ENCODE results near the gene GPR183. TPM values are rescaled to one million over a fixed set of nuclear protein-coding genes. Genes with fewer than 3 reads are reported as not detected.

Gene GPR183
- polyA plus RNA-seq, 4 donors, result 2.4 to 5.7 (median 5.5) TPM; not detected in 1

DNA sequence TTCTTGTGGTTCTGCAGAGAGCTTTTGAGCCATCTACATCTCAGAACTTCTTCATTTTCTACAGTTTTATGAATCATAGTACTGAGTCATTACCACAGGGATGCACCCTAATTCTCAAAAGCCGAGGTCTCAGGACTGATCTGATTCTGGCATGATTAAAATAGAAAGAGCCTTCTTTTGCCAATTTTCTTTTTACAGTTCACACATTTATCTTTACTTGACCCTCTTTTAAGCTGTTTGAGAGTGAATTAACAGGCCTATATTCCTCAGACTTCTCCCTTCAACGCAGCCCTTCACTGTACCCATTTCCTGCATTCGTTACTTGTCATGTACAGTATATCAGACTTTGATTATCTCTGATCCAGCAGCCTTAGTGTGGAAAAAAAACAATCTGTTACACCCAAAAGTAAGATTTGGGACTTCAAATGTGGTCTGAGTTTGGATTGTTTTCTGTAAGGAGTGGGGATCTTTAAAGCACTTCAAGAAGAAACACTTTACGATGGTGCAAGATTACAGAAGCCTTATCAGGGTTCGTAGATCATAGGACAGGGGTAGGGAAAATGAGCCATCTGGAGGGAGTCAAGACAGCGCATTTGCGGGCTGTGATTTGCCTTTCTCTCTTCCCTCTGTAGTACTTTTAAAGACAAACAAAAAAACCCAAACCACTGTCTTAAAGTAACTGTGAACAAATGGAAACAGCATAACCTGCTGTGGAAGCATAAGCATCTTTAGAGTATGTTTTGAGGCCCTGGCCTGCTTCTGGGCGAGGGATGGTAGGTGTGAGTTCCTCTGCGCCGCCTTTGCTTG lies 15.3 kb upstream of the GPR183 start:
- Histone ChIP-seq H3K27me3 (ENCODE audit: control insufficient read depth in 3 of 3, insufficient read depth in 3 of 3, low read length in 3 of 3) (no peaks in the 10 kb centered on the region), H3K4me1 (ENCODE audit: control insufficient read depth in 3 of 3, insufficient read depth in 2 of 3, low read depth in 1 of 3, low read length in 2 of 3) (no peaks in the 10 kb centered on the region), H3K4me3 (ENCODE audit: low read depth in 1 of 3, low read length in 3 of 3) (no peak overlapping the region), H3K36me3 (ENCODE audit: control insufficient read depth in 3 of 3, insufficient read depth in 2 of 3, low read depth in 1 of 3, low read length in 3 of 3) (peaks cover 0 to 18% (median 14%) of the 10 kb centered on the region in 3 donors), H3K9me3 (ENCODE audit: control insufficient read depth in 2 of 2, insufficient read depth in 1 of 2, low read depth in 1 of 2, low read length in 1 of 2) (no peaks in the 10 kb centered on the region), H3K27ac (ENCODE audit: low read depth in 1 of 3, low read length in 2 of 3) (peak overlapping the region in 1 of 3 donors; percentile 78)
- 64 to 77% (median 69%) methylated on average over 10 of the region's 10 CpGs for WGBS, 3 donors
- no peak for FAIRE-seq
- DNase-seq, result no peak

DNA sequence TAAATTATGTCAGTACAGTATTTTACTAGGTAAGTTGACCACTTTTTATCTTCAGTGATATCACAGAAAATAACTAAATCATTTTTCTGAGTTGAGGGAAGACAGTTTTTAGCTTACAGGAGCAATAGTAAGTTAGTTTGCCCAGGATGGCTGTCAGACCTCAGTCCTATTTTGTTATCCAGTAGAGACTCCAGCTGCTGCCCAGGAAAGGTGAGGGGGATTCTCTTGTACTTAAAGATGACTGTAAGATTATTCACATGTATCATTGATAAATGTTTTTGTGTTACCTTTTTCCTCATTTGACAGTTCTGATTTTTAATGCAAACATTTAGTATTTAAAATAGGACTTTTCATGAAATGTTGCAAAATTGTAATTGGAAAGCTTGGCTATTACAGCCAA lies 14.5 kb upstream of the GPR183 start:
- Histone ChIP-seq H3K27ac (ENCODE audit: low read depth in 1 of 3, low read length in 2 of 3) (peak overlapping the region in 1 of 3 donors; percentile 61), H3K9me3 (ENCODE audit: control insufficient read depth in 2 of 2, insufficient read depth in 1 of 2, low read depth in 1 of 2, low read length in 1 of 2) (no peaks in the 10 kb centered on the region), H3K36me3 (ENCODE audit: control insufficient read depth in 3 of 3, insufficient read depth in 2 of 3, low read depth in 1 of 3, low read length in 3 of 3) (peaks cover 0 to 18% (median 15%) of the 10 kb centered on the region in 3 donors), H3K4me3 (ENCODE audit: low read depth in 1 of 3, low read length in 3 of 3) (no peak overlapping the region), H3K4me1 (ENCODE audit: control insufficient read depth in 3 of 3, insufficient read depth in 2 of 3, low read depth in 1 of 3, low read length in 2 of 3) (no peaks in the 10 kb centered on the region), H3K27me3 (ENCODE audit: control insufficient read depth in 3 of 3, insufficient read depth in 3 of 3, low read length in 3 of 3) (no peaks in the 10 kb centered on the region)
- FAIRE-seq (no peak), DNase-seq (no peak)

DNA sequence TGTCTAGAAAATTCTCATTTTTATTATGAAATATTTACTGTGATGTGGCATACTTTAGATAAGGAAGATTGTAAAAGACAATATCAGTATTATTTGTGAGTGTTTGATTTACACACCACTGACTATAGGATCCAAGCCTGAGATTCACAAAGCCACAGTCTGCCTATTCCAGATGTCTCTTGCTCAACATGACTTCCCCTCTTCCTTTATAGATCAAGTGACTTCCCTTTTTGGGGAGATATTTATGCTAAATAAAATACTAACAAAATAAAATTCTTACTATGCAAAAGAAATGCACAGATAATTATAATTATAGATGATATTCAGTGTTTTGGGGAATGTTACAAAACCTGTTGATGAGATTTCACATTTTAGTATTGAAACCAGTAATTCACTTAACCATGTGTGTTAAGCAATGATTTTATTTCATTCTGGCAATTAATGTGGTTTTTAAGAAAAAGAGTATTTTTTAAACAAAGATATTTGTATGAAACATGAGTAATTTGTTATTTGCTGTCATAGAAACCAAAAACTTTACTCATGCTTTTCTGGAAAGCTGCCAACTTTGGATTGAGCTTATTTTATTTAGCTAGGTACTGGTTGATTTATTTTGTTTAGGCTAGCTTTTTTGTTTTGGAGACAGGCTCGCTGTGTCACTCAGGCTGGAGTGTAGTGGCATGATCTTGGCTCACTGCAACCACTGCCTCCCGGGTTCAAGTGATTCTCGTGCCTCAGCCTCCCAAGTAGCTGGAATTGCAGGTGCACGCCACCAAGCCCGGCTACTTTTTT lies 13.7 kb upstream of the GPR183 start:
- 72 to 90% (median 83%) methylated on average over 5 of the region's 5 CpGs for WGBS, 3 donors
- peaks cover 0 to 21% (median 15%) of the 10 kb centered on the region in 3 donors for H3K36me3 ChIP-seq (ENCODE audit: control insufficient read depth in 3 of 3, insufficient read depth in 2 of 3, low read depth in 1 of 3, low read length in 3 of 3)
- H3K4me1 ChIP-seq (ENCODE audit: control insufficient read depth in 3 of 3, insufficient read depth in 2 of 3, low read depth in 1 of 3, low read length in 2 of 3), result no peaks in the 10 kb centered on the region
- H3K9me3 ChIP-seq (ENCODE audit: control insufficient read depth in 2 of 2, insufficient read depth in 1 of 2, low read depth in 1 of 2, low read length in 1 of 2), result no peaks in the 10 kb centered on the region
- peak overlapping the region in 1 of 3 donors; percentile 20 for H3K27ac ChIP-seq (ENCODE audit: low read depth in 1 of 3, low read length in 2 of 3)
- peak; percentile 44 for FAIRE-seq
- no peaks in the 10 kb centered on the region for H3K27me3 ChIP-seq (ENCODE audit: control insufficient read depth in 3 of 3, insufficient read depth in 3 of 3, low read length in 3 of 3)
- DNase-seq, result no peak
- H3K4me3 ChIP-seq (ENCODE audit: low read depth in 1 of 3, low read length in 3 of 3), result no peak overlapping the region

DNA sequence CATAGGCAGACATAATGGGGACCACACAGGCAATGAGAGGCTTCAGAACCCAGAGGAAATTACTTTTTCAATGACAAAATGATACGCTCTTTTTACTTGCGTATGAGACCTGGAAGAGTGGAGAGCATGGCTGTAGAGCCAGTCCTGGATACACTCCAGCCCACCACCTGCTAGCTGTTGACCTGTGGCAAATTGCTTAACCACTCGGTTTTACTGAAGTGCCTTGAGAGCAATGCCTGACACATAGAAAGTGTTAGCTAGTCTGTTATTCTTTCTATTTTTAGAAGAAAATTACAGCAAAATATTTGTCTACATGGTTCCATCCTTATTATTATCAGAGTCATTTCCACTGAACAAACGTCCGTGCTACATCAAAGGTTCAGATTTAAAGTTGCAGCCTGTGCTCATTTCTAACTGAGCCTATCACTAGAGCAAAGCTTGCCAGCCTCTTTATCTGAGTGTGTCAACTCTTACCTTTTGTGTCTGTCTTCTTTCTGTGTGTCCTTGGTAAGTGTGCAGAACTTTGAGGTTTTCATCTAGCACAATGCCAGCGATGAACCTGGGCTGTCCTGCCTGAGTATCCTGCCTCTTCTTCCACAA lies 9.6 kb upstream of the GPR183 start:
- Histone ChIP-seq H3K4me3 (ENCODE audit: low read depth in 1 of 3, low read length in 3 of 3) (no peak overlapping the region), H3K27ac (ENCODE audit: low read depth in 1 of 3, low read length in 2 of 3) (peak overlapping the region in 1 of 3 donors; percentile 17), H3K36me3 (ENCODE audit: control insufficient read depth in 3 of 3, insufficient read depth in 2 of 3, low read depth in 1 of 3, low read length in 3 of 3) (peaks cover 0 to 31% (median 8%) of the 10 kb centered on the region in 3 donors), H3K4me1 (ENCODE audit: control insufficient read depth in 3 of 3, insufficient read depth in 2 of 3, low read depth in 1 of 3, low read length in 2 of 3) (peaks cover 0 to 2% (median 0%) of the 10 kb centered on the region in 3 donors), H3K9me3 (ENCODE audit: control insufficient read depth in 2 of 2, insufficient read depth in 1 of 2, low read depth in 1 of 2, low read length in 1 of 2) (no peaks in the 10 kb centered on the region), H3K27me3 (ENCODE audit: control insufficient read depth in 3 of 3, insufficient read depth in 3 of 3, low read length in 3 of 3) (no peaks in the 10 kb centered on the region)
- no peak for DNase-seq
- FAIRE-seq, result no peak
- 69 to 85% (median 82%) methylated on average over 6 of the region's 6 CpGs for whole genome bisulfite sequencing, 3 donors

DNA sequence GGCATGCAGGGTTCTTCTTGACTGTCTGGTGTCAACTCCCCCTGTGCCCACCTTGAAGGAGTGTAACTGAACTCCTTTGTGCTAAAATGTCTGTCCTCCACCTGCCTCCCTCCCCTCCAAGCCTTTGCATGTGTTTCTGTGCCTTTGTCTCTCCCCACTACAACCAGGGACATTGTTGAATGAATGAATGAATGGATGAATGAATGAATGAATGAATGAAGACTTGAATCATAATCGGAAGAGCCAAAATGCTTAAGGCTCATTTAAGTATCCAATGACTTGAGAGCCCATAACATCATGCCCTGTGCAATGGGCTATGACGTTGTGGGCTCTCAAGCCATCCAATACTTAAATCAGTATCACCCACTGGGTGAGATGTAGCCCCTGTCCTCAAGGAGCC lies 9.0 kb upstream of the GPR183 start:
- Histone ChIP-seq H3K27ac (ENCODE audit: low read depth in 1 of 3, low read length in 2 of 3) (peak overlapping the region in 1 of 3 donors; percentile 17), H3K9me3 (ENCODE audit: control insufficient read depth in 2 of 2, insufficient read depth in 1 of 2, low read depth in 1 of 2, low read length in 1 of 2) (no peaks in the 10 kb centered on the region), H3K27me3 (ENCODE audit: control insufficient read depth in 3 of 3, insufficient read depth in 3 of 3, low read length in 3 of 3) (no peaks in the 10 kb centered on the region), H3K36me3 (ENCODE audit: control insufficient read depth in 3 of 3, insufficient read depth in 2 of 3, low read depth in 1 of 3, low read length in 3 of 3) (peaks cover 0 to 32% (median 8%) of the 10 kb centered on the region in 3 donors), H3K4me1 (ENCODE audit: control insufficient read depth in 3 of 3, insufficient read depth in 2 of 3, low read depth in 1 of 3, low read length in 2 of 3) (peaks cover 0 to 2% (median 0%) of the 10 kb centered on the region in 3 donors), H3K4me3 (ENCODE audit: low read depth in 1 of 3, low read length in 3 of 3) (no peak overlapping the region)
- FAIRE-seq (no peak), DNase-seq (no peak)
- 94 to 99% (median 95%) methylated on average over 2 of the region's 2 CpGs for WGBS, 3 donors

DNA sequence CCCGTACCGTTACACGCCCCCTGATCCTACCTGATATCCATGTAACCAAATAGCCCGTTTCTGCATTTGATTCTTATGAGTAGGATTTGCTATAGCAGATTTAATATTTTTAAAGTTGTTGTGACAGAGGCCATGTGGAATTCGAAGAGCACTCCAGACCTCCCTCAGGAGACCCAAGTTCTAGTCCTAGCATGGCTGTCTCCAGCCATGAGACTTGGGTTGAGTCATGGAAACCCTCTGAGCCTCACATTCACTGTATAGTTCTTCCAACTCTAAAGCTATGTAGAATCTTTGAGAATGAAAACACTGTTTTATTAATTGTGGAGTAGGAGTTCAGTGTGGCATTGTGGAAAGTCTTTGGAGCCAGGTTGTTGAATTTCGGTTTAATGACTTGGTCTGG lies 8.0 kb upstream of the GPR183 start:
- H3K36me3 ChIP-seq (ENCODE audit: control insufficient read depth in 3 of 3, insufficient read depth in 2 of 3, low read depth in 1 of 3, low read length in 3 of 3), result peaks cover 0 to 31% (median 8%) of the 10 kb centered on the region in 3 donors
- H3K27ac ChIP-seq (ENCODE audit: low read depth in 1 of 3, low read length in 2 of 3), result peak overlapping the region in 2 of 3 donors; percentile 54 to 91
- no peaks in the 10 kb centered on the region for H3K9me3 ChIP-seq (ENCODE audit: control insufficient read depth in 2 of 2, insufficient read depth in 1 of 2, low read depth in 1 of 2, low read length in 1 of 2)
- FAIRE-seq, result no peak
- no peak for DNase-seq
- 76 to 91% (median 78%) methylated on average over 6 of the region's 6 CpGs for WGBS, 3 donors
- no peak overlapping the region for H3K4me3 ChIP-seq (ENCODE audit: low read depth in 1 of 3, low read length in 3 of 3)
- peaks cover 0 to 2% (median 1%) of the 10 kb centered on the region in 3 donors for H3K4me1 ChIP-seq (ENCODE audit: control insufficient read depth in 3 of 3, insufficient read depth in 2 of 3, low read depth in 1 of 3, low read length in 2 of 3)
- H3K27me3 ChIP-seq (ENCODE audit: control insufficient read depth in 3 of 3, insufficient read depth in 3 of 3, low read length in 3 of 3), result no peaks in the 10 kb centered on the region

DNA sequence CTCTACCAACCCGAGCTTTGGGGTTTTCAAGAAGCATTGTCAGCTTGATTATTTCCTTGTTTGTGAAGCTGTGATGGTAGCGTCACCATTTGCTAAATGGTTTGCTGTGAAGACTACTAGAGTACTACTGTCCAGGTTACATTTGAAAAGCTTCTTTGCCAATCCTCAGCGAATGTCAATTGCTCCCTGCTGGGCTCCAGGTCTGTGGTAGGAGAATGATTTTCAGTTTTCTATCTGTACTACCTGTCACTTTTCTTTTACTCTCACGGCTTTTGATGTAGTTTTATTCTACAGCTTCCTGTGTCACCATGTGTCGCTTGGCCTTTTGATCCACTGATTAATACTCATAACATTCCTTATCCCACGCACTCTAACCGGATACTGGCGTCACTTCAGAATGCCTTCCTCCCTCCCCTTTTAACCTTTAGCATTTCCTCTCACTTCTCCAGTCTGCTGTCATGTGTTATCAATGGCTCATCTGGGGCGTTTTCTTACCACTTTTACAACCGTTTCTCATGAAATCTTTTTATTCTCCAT lies 7.5 kb upstream of the GPR183 start:
- FAIRE-seq (no peak), DNase-seq (peak in 1 of 2 donors; percentile 35)
- 65 to 79% (median 68%) methylated on average over 10 of the region's 10 CpGs for WGBS, 3 donors
- Histone ChIP-seq H3K4me1 (ENCODE audit: control insufficient read depth in 3 of 3, insufficient read depth in 2 of 3, low read depth in 1 of 3, low read length in 2 of 3) (peaks cover 0 to 5% (median 2%) of the 10 kb centered on the region in 3 donors), H3K4me3 (ENCODE audit: low read depth in 1 of 3, low read length in 3 of 3) (no peak overlapping the region), H3K27me3 (ENCODE audit: control insufficient read depth in 3 of 3, insufficient read depth in 3 of 3, low read length in 3 of 3) (no peaks in the 10 kb centered on the region), H3K27ac (ENCODE audit: low read depth in 1 of 3, low read length in 2 of 3) (peak overlapping the region in 2 of 3 donors; percentile 54 to 91), H3K36me3 (ENCODE audit: control insufficient read depth in 3 of 3, insufficient read depth in 2 of 3, low read depth in 1 of 3, low read length in 3 of 3) (peaks cover 0 to 34% (median 9%) of the 10 kb centered on the region in 3 donors), H3K9me3 (ENCODE audit: control insufficient read depth in 2 of 2, insufficient read depth in 1 of 2, low read depth in 1 of 2, low read length in 1 of 2) (no peaks in the 10 kb centered on the region)

DNA sequence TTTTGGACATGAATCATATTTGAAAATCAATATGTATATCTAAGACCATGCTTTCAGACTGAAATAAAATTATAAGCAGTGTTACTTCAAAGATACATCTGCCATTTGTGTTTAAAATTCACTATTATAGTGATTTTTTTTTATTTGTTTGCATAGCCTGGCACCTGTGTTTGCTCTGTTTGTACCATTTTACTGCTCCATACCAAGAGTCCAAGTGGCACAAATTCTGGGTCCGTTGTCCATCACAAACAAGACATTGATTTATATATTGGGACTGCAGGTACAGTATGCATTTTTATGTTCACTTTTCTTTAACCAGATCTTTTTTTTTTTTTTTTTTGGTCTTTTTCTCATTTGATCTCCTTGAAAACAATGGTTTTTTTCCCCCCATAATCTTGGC lies 6.7 kb upstream of the GPR183 start:
- 6 to 34% (median 33%) methylated on average over 1 of the region's 1 CpG for WGBS, 3 donors
- FAIRE-seq, result no peak

More for the DNA sequence above, 6.7 kb upstream of the GPR183 start:
- Histone ChIP-seq H3K4me1 (ENCODE audit: control insufficient read depth in 3 of 3, insufficient read depth in 2 of 3, low read depth in 1 of 3, low read length in 2 of 3) (peaks cover 0 to 5% (median 2%) of the 10 kb centered on the region in 3 donors), H3K27ac (ENCODE audit: low read depth in 1 of 3, low read length in 2 of 3) (no peak overlapping the region), H3K36me3 (ENCODE audit: control insufficient read depth in 3 of 3, insufficient read depth in 2 of 3, low read depth in 1 of 3, low read length in 3 of 3) (peaks cover 0 to 34% (median 3%) of the 10 kb centered on the region in 3 donors), H3K27me3 (ENCODE audit: control insufficient read depth in 3 of 3, insufficient read depth in 3 of 3, low read length in 3 of 3) (no peaks in the 10 kb centered on the region), H3K9me3 (ENCODE audit: control insufficient read depth in 2 of 2, insufficient read depth in 1 of 2, low read depth in 1 of 2, low read length in 1 of 2) (no peaks in the 10 kb centered on the region), H3K4me3 (ENCODE audit: low read depth in 1 of 3, low read length in 3 of 3) (no peak overlapping the region)
- DNase-seq, result no peak
